LNCaP clone FGC (cell line): ENCODE data around the gene OR52E2.
"Not testable (repeated sequence)": the region's sequence is repeated elsewhere in the genome, so short reads cannot be mapped to it uniquely, and the experiment has no call there.

Source experiments
- DNase-seq: peaks from one replicate; pipeline ENCODE4 v3.0.0-alpha.2; 2011; ENCODE audit warnings: low read depth
- H3K4me3 ChIP-seq: 2 replicates; pipeline ENCODE4 v1.5.1; 2011; ENCODE audit warnings: mild to moderate bottlenecking, low read depth, low read length, control low read depth
- CTCF ChIP-seq: IDR thresholded peaks from 2 replicates; pipeline ENCODE4 v1.5.1; 2012; ENCODE audit warnings: mild to moderate bottlenecking; ENCODE audit not compliant: control insufficient read depth, insufficient read depth; ENCODE audit errors: extremely low read depth

The OR52E2 gene

GRCh38 chr11:5090668-5091067 is 31.2 kb upstream of the OR52E2 start:
- DNase-seq = no peak
- TF ChIP-seq CTCF = no peak
- no peak overlapping the region for H3K4me3 ChIP-seq

GRCh38 chr11:5088556-5088955 is 29.1 kb upstream of the OR52E2 start:
- H3K4me3 ChIP-seq = no peak overlapping the region
- DNase-seq = no peak
- no peak for TF ChIP-seq CTCF

GRCh38 chr11:5083602-5084001 is 24.2 kb upstream of the OR52E2 start:
- no peak overlapping the region for H3K4me3 ChIP-seq
- TF ChIP-seq CTCF = no peak
- no peak for DNase-seq

GRCh38 chr11:5081405-5081804 is 22.0 kb upstream of the OR52E2 start:
- no peak for DNase-seq
- H3K4me3 ChIP-seq = no peak overlapping the region
- TF ChIP-seq CTCF = no peak

- H3K4me3 ChIP-seq = no peak overlapping the region
- no peak for TF ChIP-seq CTCF
Measured at GRCh38 chr11:5071799-5072198, 12.4 kb upstream of the OR52E2 start.

GRCh38 chr11:5069272-5069671 is 9.8 kb upstream of the OR52E2 start, which contains the start of gene OR52E1:
TSS of gene OR52E1 (plus strand) at chr11:5069572.
- TF ChIP-seq CTCF = no peak
- no peak for DNase-seq
- H3K4me3 ChIP-seq = no peak within 1 kb of the TSS

More at GRCh38 chr11:5071799-5072198, 12.4 kb upstream of the OR52E2 start:
- DNase-seq = no peak

GRCh38 chr11:5065027-5065426 is 5.6 kb upstream of the OR52E2 start:
- no peak overlapping the region for H3K4me3 ChIP-seq
- DNase-seq = no peak
- TF ChIP-seq CTCF = no peak

- H3K4me3 ChIP-seq, DNase-seq: not testable (repeated sequence)
Measured at GRCh38 chr11:5058679-5059078, 748 bp downstream of the OR52E2 start.
